Mesodermal cell (in vitro differentiated cells): ENCODE measurements around the gene RASGRP3.

Experiments used
- H3K27ac ChIP-seq: 2 replicates; pipeline ENCODE4 v1.7.0; 2013; ENCODE audit warnings: mild to moderate bottlenecking, low read depth, low read length, moderate library complexity; ENCODE audit not compliant: severe bottlenecking
- H3K36me3 ChIP-seq: 2 replicates; pipeline ENCODE4 v1.7.1; 2013; ENCODE audit warnings: mild to moderate bottlenecking, low read length, moderate library complexity; ENCODE audit not compliant: control insufficient read depth, insufficient read depth
- H3K4me1 ChIP-seq: one replicate; pipeline ENCODE4 v1.7.1; 2013; ENCODE audit warnings: mild to moderate bottlenecking, low read length; ENCODE audit not compliant: insufficient read depth, control insufficient read depth, poor library complexity, severe bottlenecking
- H3K4me3 ChIP-seq: 2 replicates; pipeline ENCODE4 v1.7.0; 2013; ENCODE audit warnings: low read length, control low read depth, mild to moderate bottlenecking; ENCODE audit not compliant: insufficient read depth, poor library complexity, severe bottlenecking; ENCODE audit errors: extremely low read depth
- H3K9me3 ChIP-seq: 2 replicates; pipeline ENCODE4 v1.7.1; 2013; ENCODE audit warnings: mild to moderate bottlenecking, low read length, moderate library complexity; ENCODE audit not compliant: control insufficient read depth
- WGBS, 2 experiments: methylation state at CpG; one replicate each; pipeline ENCODE4 v1.1.5; 2013; ENCODE audit warnings: missing lambda C conversion rate in 2 of 2; ENCODE audit not compliant: insufficient coverage in 2 of 2; 5-methylcytosine and 5-hydroxymethylcytosine counted together

The RASGRP3 gene

DNA sequence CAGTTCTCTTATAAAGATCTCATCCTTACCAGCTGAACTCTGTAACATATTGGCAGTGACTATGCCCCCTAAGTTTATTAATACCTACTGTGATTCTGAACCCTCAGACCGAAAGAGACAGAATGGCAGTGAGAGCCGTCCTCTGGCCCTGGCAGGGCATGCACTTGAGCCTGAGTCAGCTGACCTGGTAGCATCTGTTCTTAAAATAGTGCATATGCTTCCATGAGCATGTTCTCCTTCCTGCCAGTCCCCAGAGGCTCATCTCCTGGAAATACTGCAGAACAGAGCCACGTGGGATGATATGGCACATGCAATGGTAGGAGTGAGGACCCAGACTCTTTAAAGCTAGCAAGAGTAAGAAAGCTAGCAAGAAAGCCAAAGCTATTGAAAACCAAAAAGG lies 59.0 kb downstream of the RASGRP3 start:
- Histone ChIP-seq H3K4me3 (no peak overlapping the region), H3K4me1 (peaks cover 40% of the 10 kb centered on the region), H3K36me3 (peaks cover 15% of the 10 kb centered on the region), H3K9me3 (no peaks in the 10 kb centered on the region), H3K27ac (no peak overlapping the region)
- WGBS, 2 experiments = 96% methylated on average over 3 of the region's 3 CpGs

DNA sequence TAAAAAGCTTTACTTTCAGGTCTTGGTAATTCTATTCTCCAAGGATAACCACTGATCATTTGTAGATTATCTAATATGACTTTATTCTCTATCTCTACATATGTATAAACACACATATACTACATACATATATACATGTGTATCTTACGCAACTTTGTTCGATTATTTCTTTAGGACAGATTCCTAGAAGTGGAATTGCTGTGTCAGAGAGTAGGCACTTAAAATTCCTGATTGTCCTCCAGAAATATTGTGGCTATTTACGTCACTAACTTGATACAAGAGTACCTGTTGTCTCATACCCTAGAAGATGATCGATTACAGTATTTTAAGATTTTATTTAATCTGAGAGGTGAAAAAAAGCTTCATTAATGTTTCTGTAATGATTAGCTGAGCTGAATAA lies 64.8 kb downstream of the RASGRP3 start:
- H3K9me3 ChIP-seq = no peaks in the 10 kb centered on the region
- H3K4me1 ChIP-seq = peaks cover 12% of the 10 kb centered on the region
- 80 to 92% methylated on average over 1 to 2 of the region's 4 CpGs for WGBS, 2 experiments
- H3K36me3 ChIP-seq = peaks cover under 1% of the 10 kb centered on the region
- no peak overlapping the region for H3K4me3 ChIP-seq
- H3K27ac ChIP-seq = no peak overlapping the region

DNA sequence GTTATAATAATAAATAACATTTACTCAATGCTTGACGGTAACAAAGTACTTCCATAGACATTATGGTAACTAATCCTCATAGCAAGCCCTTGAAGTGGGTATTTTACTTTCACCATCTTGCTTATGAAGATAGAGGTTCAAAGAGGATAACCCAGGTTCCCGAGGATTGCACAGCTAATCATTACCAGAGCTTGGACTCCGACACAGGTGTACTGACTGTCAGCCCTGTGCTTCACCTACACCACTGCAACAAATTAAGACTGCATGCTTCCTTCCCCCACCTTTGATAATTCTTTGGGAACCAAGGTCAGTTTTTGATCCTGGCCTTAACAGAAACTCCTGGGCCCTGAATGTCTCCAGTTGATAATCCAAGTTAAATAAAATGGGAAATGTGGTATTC lies 73.8 kb downstream of the RASGRP3 start:
- WGBS, 2 experiments = 100% methylated on average over 2 of the region's 3 CpGs; no CpG with 5 or more reads in 1 of the 2 experiments
- Histone ChIP-seq H3K36me3 (peaks cover 18% of the 10 kb centered on the region), H3K9me3 (no peaks in the 10 kb centered on the region), H3K27ac (peak overlapping the region; percentile 23), H3K4me1 (peaks cover 28% of the 10 kb centered on the region), H3K4me3 (no peak overlapping the region)

DNA sequence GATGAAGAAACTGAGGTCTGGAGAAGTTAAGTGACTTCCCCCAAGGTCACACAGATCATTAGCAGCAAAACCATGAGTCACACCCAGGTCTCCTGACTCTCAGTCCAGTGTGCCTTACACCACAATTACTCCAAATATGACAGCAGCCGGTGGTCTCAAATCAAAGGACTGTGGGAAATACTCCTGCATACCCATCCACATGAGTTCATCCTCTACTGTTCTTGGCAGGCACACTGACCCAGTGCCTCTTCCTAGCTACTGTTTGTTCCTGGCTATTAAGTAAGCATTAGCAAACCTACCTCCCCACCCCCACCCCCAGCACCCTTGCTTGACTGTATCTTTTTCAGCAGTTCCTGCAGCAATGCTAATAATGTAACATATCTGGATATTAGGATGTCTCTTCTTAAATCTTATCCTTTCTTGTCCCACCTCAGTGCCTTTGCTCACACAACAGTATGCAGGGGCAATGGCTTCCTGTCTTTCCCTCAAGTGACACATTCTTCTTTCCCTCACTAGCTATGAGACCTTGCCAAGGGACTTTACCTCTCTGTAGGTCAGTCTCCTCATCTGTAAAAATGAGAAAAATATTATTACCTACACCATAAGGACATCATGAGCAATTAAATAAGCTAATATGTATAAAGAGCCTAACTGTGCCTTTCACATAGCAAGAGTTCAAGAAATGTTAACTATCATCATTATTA lies 76.5 kb downstream of the RASGRP3 start:
- Histone ChIP-seq H3K27ac (peak overlapping the region; percentile 17), H3K4me1 (peaks cover 32% of the 10 kb centered on the region), H3K4me3 (no peak overlapping the region), H3K36me3 (peaks cover 15% of the 10 kb centered on the region), H3K9me3 (no peaks in the 10 kb centered on the region)
- 80 to 100% methylated on average over 1 of the region's 1 CpG for WGBS, 2 experiments

DNA sequence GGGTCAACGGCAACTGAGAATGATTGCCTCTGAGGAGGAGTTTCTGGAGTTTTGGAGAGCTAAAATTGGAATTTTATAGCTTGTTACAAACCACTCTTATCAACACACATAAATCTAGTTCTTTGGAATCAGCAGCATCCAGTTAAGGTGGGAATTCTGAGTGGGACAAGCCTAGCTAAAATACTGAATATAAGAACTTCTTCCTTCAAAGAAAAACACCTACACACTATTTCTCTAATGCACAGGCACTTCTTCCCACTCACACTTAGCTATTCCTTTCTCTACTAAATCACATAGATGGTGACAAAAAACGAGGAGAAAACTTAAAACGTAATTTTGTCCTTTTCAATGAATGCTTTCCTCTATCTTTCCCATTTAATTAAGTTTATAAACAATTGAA lies 79.2 kb downstream of the RASGRP3 start:
- WGBS, 2 experiments = 67% methylated on average over 2 of the region's 3 CpGs; no CpG with 5 or more reads in 1 of the 2 experiments
- H3K36me3 ChIP-seq = peaks cover 15% of the 10 kb centered on the region
- no peak overlapping the region for H3K4me3 ChIP-seq
- peaks cover 34% of the 10 kb centered on the region for H3K4me1 ChIP-seq
- peak overlapping the region; percentile 90 for H3K27ac ChIP-seq
- no peaks in the 10 kb centered on the region for H3K9me3 ChIP-seq

DNA sequence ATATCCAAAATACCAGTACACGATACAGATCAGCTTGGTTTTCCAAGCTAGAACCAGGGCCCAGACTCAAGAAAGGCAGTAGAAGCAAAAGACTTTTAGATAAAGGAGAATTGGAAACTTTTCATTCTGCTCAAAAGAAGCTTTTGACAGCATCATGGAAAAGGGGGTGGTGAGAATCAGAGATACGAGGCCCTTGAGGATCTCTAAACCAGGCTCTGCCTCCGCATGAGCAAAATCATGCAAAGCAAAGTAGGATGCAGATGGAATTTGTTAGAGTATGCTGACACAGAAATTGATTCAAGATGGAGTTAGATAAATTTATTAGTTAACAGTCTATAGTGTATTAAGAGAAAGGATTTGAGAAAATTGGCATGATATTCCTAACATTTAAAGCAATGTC lies 82.9 kb downstream of the RASGRP3 start:
- Histone ChIP-seq H3K9me3 (no peaks in the 10 kb centered on the region), H3K4me3 (no peak overlapping the region), H3K4me1 (peaks cover 18% of the 10 kb centered on the region), H3K27ac (no peak overlapping the region), H3K36me3 (peaks cover 26% of the 10 kb centered on the region)
- 100% methylated on average over 2 to 3 of the region's 3 CpGs for WGBS, 2 experiments

DNA sequence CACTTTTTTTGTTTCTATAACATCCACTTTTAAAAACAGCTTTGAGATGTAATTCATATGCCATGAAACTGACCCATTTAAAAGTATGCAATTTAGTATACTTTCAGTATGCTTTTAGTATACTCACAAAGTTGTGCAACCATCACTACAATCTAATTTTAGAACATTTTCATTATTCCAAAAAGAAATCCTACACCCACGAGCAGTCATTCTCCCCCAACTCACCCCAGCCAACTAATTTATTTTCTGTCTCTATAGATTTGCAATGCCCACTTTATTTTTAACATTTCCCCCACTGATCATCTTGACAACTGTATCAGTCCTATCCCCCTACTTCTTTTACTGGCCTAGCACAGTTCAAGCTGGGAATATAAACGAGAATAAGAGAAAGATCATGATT lies 83.6 kb downstream of the RASGRP3 start:
- Histone ChIP-seq H3K4me1 (peaks cover 11% of the 10 kb centered on the region), H3K36me3 (peaks cover 26% of the 10 kb centered on the region)
- 60 to 85% methylated on average over 1 of the region's 2 CpGs for WGBS, 2 experiments

DNA sequence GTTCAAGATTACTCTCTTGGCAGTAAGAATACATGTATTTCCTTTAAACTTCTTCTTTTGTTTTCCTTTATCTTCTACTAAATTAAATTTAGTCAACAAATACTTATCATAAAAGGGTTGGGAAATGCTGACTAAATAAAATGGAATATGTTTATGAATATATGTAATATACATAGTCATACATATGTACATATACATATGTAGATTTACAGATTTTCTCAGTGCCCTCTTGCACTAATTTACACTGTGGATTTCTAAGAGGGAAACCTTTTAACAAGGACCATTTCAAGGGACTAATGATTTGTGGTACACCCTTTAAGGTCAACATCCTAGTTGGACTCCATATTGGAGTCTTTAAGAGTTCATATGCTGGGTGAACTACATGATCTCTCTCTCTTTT lies 85.4 kb downstream of the RASGRP3 start:
- Histone ChIP-seq H3K36me3 (peaks cover 26% of the 10 kb centered on the region), H3K27ac (no peak overlapping the region), H3K4me3 (no peak overlapping the region), H3K9me3 (no peaks in the 10 kb centered on the region), H3K4me1 (peaks cover 9% of the 10 kb centered on the region)

More for the DNA sequence above, 83.6 kb downstream of the RASGRP3 start:
- Histone ChIP-seq H3K9me3 (no peaks in the 10 kb centered on the region), H3K4me3 (no peak overlapping the region), H3K27ac (no peak overlapping the region)

DNA sequence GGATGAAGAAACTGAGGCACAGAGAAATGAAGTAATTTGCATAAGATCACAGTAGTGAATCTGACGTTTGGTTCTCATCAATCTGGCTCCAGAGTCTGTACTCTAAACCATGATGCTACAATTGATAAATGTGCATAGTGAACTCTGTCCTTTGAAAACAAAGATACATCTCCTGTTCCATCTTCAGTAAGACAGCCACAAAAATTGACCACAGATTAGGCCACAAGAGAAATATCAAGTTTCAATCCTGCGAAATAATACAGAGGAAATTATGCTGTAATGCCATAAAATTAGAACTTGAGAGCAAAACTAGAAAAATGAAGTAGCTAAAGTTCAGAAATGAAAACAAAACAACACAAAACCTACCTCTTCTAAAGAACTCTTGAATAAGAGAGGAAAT lies 94.2 kb downstream of the RASGRP3 start:
- Histone ChIP-seq H3K4me1 (no peaks in the 10 kb centered on the region), H3K4me3 (no peak overlapping the region), H3K27ac (no peak overlapping the region), H3K9me3 (no peaks in the 10 kb centered on the region), H3K36me3 (no peaks in the 10 kb centered on the region)
- WGBS, 2 experiments = 83 to 100% methylated on average over 1 of the region's 2 CpGs

DNA sequence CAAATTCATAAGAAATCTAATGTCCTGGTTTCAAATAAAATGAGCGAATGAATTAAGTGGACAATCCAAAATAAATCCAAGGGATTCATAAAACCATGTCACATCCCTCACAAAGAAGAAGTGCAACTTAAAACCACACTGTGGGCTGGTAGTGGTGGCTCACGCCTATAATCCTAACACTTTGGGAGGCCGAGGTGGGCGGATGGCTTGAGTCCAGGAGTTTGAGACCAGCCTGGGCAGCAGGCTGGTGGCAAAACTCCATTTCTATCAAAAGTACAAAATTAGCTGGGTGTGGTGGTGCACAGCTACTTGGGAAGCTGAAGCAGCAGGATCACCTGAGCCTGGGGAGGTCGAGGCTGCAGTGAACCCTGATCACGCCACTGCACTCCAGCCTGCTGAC lies 97.2 kb downstream of the RASGRP3 start:
- no peaks in the 10 kb centered on the region for H3K9me3 ChIP-seq
- H3K4me1 ChIP-seq = no peaks in the 10 kb centered on the region
- H3K27ac ChIP-seq = no peak overlapping the region
- 94 to 95% methylated on average over 3 to 5 of the region's 6 CpGs for WGBS, 2 experiments
- H3K36me3 ChIP-seq = no peaks in the 10 kb centered on the region
- no peak overlapping the region for H3K4me3 ChIP-seq

DNA sequence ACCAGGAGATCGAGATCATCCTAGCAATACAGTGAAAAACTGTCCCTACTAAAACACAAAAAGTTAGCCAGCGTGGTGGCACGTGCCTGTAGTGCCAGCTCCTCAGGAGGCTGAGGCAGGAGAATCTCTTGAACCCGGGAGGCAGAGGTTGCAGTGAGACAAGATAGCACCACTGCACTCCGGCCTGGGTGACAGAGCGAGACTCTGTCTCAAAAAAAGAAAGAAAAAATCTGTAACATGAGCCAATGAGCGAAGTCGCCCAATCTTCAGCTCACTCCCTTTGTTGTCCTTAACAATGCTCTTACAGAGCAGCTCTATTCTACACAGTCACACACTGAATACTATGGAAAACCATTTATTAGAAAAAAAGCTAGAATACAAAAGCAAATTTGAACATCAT lies 100.6 kb downstream of the RASGRP3 start:
- no peak overlapping the region for H3K27ac ChIP-seq
- no peak overlapping the region for H3K4me3 ChIP-seq

More for the DNA sequence above, 100.6 kb downstream of the RASGRP3 start:
- Histone ChIP-seq H3K9me3 (no peaks in the 10 kb centered on the region), H3K4me1 (no peaks in the 10 kb centered on the region), H3K36me3 (no peaks in the 10 kb centered on the region)
- 94 to 98% methylated on average over 4 to 5 of the region's 8 CpGs for WGBS, 2 experiments
